ENCODE measurements around the gene PARM1. TPM values are rescaled to one million over a fixed set of nuclear protein-coding genes. Genes with fewer than 3 reads are reported as not detected.

PARM1 gene
- total and polyA plus RNA-seq, 12 donors: 19.7 to 119 (median 71.6) TPM

DNA sequence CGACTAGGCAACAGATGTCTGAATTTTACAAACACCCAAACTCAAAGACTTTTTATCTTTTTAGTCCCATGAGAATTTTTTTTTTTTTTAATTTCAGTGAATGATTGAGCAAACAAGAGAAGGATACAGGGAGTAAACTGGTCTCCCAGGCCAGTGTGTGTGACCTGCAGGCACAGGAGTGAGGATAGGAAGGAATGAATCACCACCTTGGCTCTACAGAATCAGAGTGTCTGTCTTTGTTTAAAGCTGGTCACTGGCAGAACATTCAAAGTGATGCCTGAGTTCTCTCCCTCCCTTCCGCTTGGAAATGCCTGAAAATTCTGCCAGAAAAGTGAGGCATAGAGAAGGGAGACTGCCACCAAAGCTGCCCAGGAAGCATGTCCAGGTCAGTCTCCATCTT, 69.5 kb downstream of the PARM1 start:
- intact Hi-C loops (cut with DNase I): no loop called here
- TF ChIP-seq, protein P1, sequence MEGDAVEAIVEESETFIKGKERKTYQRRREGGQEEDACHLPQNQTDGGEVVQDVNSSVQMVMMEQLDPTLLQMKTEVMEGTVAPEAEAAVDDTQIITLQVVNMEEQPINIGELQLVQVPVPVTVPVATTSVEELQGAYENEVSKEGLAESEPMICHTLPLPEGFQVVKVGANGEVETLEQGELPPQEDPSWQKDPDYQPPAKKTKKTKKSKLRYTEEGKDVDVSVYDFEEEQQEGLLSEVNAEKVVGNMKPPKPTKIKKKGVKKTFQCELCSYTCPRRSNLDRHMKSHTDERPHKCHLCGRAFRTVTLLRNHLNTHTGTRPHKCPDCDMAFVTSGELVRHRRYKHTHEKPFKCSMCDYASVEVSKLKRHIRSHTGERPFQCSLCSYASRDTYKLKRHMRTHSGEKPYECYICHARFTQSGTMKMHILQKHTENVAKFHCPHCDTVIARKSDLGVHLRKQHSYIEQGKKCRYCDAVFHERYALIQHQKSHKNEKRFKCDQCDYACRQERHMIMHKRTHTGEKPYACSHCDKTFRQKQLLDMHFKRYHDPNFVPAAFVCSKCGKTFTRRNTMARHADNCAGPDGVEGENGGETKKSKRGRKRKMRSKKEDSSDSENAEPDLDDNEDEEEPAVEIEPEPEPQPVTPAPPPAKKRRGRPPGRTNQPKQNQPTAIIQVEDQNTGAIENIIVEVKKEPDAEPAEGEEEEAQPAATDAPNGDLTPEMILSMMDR (IDR thresholded peaks at IDR 0.05): no peak
- Histone ChIP-seq H3K27me3 (no peaks in the 10 kb centered on the region), H3K4me1 (peaks cover 0 to 51% (median 17%) of the 10 kb centered on the region in 9 donors), H3K36me3 (no peaks in the 10 kb centered on the region), H3K4me3 (no peak overlapping the region), H3K27ac (no peak overlapping the region), H3K9me3 (peaks cover 0 to 7% (median 0%) of the 10 kb centered on the region in 11 donors)
- no peak for DNase-seq
- WGBS, 2 donors: 77 to 80% methylated on average over 2 of the region's 2 CpGs
- peak in 1 of 8 donors; percentile 58 for ATAC-seq

DNA sequence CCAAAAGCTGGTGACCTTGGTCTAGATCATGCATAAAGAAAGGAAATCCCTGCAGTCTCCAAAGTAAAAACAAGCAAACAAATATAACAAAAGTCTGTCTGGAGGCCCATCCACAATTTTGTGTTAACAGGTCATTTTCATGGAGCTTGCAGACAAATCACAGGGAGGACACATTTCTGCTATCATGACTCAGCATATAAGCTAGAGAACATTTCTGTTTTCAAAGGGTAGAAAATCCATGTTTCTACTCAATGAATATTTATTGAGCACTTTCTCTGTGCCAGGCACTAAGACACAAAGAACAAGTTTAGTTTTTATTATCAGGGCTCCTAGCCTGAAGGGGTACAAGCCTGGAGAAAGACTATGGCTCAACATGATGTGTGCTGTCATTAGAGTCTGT, 71.1 kb downstream of the PARM1 start:
- no peak for ATAC-seq
- intact Hi-C loops (cut with DNase I): no loop called here
- Histone ChIP-seq H3K4me3 (no peak overlapping the region), H3K27me3 (no peaks in the 10 kb centered on the region), H3K4me1 (peaks cover 0 to 46% (median 9%) of the 10 kb centered on the region in 9 donors), H3K27ac (peak overlapping the region in 2 of 10 donors; percentile 46 to 66), H3K9me3 (peaks cover 0 to 15% (median 0%) of the 10 kb centered on the region in 11 donors), H3K36me3 (no peaks in the 10 kb centered on the region)
- TF ChIP-seq, protein P1 (IDR thresholded peaks at IDR 0.05): no peak
- DNase-seq: no peak

DNA sequence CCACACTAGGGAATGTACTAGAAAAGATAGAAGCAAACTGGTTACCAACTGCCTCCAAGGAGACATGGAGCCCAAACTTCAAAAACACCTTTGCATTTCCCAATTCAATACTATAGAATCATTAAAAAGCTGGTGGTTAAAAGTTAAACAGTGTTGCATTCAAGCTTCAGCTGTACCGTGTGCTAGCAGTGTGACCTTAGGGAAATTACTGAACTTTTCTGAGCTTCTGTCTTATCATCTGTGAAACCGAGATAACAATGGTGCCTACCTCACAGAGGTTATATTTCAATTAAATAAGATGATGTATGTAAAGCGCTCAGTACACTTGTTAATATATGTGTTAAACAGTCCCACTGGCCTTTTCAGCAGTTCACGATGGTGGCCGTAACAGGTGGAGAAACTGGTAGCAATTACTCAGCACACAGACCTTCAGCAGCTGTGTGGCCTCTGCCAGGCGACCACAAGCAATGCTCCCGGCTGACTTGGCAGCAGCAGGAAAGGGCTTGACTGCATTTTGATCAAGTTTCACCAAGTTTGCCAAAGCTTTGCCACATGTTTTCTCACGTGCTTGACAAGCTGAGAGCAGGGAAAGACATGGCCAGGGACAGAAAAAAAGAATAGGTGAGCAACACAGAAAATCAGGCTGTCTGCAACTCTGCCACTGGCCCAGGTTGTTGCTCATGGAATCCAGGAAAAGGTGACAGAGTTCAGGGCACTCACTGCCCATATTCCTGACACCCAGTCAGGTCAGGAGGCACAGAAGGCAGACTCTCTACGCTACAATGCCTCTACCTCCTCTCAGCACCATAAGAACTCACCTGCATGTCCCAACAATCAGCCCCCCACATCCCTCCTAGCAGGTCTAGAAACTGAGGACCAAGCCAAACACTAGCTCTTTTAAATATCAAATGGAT, 72.1 kb downstream of the PARM1 start:
- H3K9me3 ChIP-seq: peaks cover 0 to 15% (median 0%) of the 10 kb centered on the region in 11 donors

DNA sequence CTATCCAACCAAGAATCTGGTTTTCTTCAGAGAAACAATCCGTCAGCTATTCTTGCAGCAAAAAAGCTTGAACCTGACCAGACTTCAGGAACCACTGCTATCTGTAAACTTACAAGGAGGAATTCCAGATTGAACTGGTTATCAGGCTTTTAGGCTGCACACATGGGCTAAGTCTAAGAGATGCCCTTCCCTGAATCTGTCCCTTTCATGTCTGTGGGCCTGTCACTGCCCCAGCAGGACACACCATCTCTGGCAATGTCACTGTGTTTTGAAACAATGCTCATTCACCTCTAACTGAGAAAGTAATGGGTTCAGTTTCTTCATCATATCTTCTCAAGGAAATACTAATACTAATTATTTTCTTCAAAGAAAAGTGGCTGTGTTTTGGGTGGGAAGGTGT, 72.8 kb downstream of the PARM1 start:
- H3K27ac ChIP-seq: peak overlapping the region in 5 of 10 donors; percentile 21 to 70 (median 58)
- WGBS, 2 donors: 46 to 63% methylated on average over 1 of the region's 1 CpG
- H3K4me3 ChIP-seq: no peak overlapping the region
- TF ChIP-seq, protein P1 (IDR thresholded peaks at IDR 0.05): no peak
- DNase-seq (no peak), ATAC-seq (peak in 3 of 8 donors; percentile 47 to 66 (median 65))
- H3K36me3 ChIP-seq: no peaks in the 10 kb centered on the region
- peaks cover 0 to 15% (median 0%) of the 10 kb centered on the region in 11 donors for H3K9me3 ChIP-seq
- H3K27me3 ChIP-seq: no peaks in the 10 kb centered on the region
- peaks cover 0 to 33% (median 8%) of the 10 kb centered on the region in 9 donors for H3K4me1 ChIP-seq
- intact Hi-C loops (cut with DNase I): no loop called here

More for the DNA sequence above, 72.1 kb downstream of the PARM1 start:
- no peaks in the 10 kb centered on the region for H3K27me3 ChIP-seq
- intact Hi-C loops (cut with DNase I): no loop called here
- 41 to 46% methylated on average over 9 of the region's 9 CpGs for WGBS, 2 donors
- ATAC-seq: peak; percentile 67 to 87 (median 76)
- H3K27ac ChIP-seq: peak overlapping the region in 6 of 10 donors; percentile 21 to 70 (median 52)
- H3K36me3 ChIP-seq: no peaks in the 10 kb centered on the region
- TF ChIP-seq, protein P1 (IDR thresholded peaks at IDR 0.05): no peak
- DNase-seq: peak in 1 of 2 donors; percentile 16
- no peak overlapping the region for H3K4me3 ChIP-seq
- H3K4me1 ChIP-seq: peaks cover 0 to 40% (median 9%) of the 10 kb centered on the region in 9 donors
